HG02642 (cell line): ENCODE results near the gene TCOF1.

Experiments
- ATAC-seq: cut with Tn5 transposase; IDR thresholded peaks from one replicate; pipeline ENCODE4 v1.9.1; 2021; ENCODE audit warnings: mild to moderate bottlenecking; ENCODE audit not compliant: unreplicated experiment, poor library complexity

The TCOF1 gene

GRCh38 chr5:150443242-150444075 lies 86.0 kb downstream of the TCOF1 start:
- ATAC-seq: no peak

GRCh38 chr5:150444770-150445169 lies 87.3 kb downstream of the TCOF1 start:
- ATAC-seq: no peak

- ATAC-seq: no peak
These were observed 88.6 kb downstream of the TCOF1 start for GRCh38 chr5:150446088-150446487.

- no peak for ATAC-seq
These were observed 89.1 kb downstream of the TCOF1 start for GRCh38 chr5:150446583-150446982.

- no peak for ATAC-seq
These were observed 89.7 kb downstream of the TCOF1 start for GRCh38 chr5:150447188-150447587.

- no peak for ATAC-seq
These were observed 90.8 kb downstream of the TCOF1 start for GRCh38 chr5:150448334-150448733.

- ATAC-seq: peak; percentile 40
These were observed 91.5 kb downstream of the TCOF1 start for GRCh38 chr5:150448952-150449516.
